T1000 (cell line): ENCODE results near the gene ACAD8.

Experiments
- DNase-seq: peaks from one replicate; lab custom pipeline; 2025; ENCODE audit warnings: mixed read lengths; lab: John Stamatoyannopoulos, UW

ACAD8 gene

DNA sequence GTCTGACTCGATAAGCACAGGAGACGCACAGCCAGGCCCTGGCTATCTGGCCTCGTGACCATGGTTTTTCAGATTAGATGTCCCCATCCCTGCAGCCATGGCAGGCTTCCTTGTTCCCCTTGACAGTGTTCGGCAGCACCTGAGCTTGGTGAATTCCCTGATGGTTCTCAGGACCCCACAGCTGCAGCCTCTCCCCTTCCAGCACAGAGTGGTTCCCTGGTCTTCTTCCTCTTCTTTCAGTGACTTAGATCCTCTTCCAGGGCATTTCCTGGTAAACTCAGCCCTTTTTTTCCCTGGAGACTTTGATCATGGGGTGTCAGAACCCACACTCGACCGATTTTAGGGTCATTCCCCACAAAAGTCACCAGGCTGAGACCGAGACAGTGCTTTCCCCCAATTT lies 37.3 kb downstream of the ACAD8 start:
- no peak for DNase-seq

GRCh38 chr11:134291196-134291595 lies 37.8 kb downstream of the ACAD8 start:
- DNase-seq: no peak

GRCh38 chr11:134292661-134293060 lies 39.3 kb downstream of the ACAD8 start:
- DNase-seq: no peak

DNA sequence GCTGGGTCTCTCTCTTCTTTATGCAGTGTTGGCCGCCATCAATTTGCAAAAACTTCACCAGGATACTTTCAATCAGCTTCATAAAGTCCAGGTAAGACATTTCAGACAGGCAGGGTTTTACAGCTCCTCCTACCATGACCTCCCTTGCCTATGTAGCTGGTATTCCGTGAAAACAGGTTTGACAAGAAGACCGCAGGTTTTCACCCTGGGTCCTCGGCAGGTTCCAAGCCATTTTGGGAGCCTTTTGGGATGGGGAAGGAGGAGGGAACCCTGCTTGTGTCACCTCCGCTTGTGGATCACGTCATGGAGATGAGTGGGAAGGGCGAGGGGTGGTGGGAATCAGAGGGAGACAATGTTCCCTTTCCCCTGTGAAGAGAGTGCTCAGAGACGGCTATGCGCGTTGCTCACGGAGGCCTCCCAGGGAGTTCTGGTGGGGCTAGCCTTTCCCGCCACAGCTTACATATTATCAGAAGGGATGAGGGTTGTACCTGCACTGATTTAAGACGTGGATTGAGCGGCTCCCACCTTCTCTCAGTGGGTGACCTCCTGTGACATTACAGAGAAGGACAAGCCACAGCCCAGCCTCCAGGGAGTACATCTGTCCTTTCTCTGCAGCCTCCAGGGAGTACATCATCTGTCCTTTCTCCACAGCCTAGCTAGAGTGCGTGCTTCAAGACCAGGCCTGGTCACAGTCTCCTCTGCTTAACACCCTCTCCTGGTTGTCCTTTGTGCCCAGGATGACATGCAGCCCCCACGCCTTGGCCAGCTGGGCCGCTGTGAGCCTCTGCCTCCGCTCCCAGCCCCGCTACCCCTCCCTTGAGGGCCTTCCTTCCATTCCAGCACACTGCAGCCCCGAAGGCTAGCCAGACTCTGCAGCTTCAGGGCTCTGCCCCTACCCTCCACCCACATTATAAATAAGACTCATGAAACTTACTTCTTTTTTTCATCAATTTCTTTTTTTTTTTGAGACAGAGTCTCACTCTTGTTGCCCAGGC lies 40.0 kb downstream of the ACAD8 start:
- DNase-seq: no peak

DNA sequence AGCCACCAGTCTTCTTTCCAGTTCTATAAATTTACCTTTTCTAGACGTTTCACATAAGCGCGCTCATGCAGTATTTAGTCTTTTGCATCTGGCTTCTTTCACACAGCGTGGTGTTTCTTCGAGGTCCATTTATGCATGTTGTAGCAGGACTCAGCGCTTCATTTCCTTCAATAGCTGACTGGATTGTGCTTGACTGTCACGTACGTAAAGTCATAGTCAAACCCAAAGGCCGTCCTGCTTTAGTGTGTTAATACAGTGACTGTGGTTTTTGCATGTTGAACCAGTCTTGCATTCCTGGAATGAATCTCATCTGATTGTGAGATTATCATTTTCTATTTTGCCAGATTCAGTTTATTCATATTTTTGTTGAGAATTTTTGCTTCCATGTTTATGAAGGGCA lies 41.3 kb downstream of the ACAD8 start:
- DNase-seq: no peak

- no peak for DNase-seq
These were observed 58.9 kb downstream of the ACAD8 start for GRCh38 chr11:134312223-134312622.

DNA sequence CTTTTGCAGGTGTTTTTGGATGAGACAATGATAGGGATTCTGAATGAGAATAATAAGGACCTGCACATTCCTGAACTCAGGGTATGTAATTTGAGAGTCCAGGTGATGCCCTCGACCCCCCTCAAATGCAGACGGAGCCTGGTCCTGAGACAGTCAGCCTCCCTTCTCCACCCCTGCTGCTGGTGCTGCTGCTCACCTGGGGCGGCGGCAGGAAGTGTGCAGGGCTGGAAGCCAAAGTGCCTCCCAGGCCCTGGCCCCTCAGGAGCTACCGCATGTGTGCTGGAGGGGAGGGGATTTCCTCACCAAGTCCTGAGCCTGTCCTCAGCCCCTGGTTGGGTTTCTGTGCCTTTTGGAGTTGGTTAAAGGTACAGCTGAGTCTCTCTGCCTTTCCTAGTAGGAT lies 59.4 kb downstream of the ACAD8 start:
- no peak for DNase-seq

DNA sequence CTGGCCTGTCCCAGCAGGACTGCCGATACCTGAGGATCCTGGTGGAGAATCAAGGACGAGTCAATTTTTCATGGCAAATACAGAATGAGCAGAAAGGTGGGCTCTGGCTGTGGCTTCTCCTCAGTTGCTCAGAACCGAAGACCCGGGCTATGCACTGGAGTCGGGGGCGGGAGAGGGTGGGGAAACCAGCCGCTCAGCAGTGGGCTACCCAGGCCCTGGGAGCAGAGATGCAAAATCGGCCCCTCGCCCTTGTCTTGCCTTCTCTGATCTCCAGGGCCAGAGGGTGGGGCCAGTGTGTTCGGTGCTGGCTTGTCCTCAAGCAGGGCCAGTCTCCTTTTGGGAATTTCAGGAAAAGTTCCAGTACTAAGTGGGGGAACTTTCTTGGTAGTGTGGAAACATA lies 60.0 kb downstream of the ACAD8 start:
- DNase-seq: no peak

DNA sequence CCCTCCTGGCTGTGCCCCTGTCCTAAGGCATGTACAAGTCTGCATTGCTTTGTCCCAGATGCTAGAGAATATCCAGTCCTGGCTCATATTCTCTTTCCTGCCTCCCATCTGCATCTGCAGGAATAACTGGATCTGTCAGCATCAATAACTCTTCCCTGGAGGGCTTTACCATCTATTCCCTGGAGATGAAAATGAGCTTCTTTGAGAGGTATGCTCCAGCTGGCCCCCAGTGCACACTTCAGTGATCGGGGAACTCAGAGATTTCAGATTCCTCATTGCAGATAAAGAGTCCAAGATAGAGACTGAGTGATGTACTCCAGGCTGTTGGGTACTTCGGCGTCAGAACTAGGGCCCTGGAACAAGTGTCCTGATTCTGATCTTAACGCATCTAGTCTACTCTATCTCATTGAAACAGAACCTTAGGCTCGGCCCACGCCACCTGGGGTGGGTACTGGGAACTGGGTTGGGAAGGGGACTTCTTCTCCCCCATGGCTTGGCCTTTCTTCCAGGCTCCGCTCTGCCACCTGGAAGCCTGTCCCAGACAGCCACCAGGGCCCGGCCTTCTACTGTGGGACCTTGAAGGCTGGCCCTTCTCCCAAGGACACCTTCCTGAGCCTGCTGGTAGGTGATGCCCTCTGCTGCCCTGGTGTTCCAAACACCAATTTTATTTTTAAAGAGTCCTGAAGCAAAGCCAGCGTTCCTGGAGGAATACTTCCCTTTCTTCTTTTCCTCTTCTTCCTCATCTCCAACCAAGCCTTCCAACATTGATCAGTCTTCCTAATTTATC lies 60.6 kb downstream of the ACAD8 start:
- no peak for DNase-seq
